ENCODE measurements around the gene AGER.

- TF ChIP-seq CTCF (IDR thresholded peaks at IDR 0.05; ENCODE audit: insufficient read depth, low read depth, low read length) (no peak), EZH2 (IDR thresholded peaks at IDR 0.05; ENCODE audit: insufficient read depth, low read length) (no peak)
Measured at GRCh38 chr6:32224696-32225095, 40.6 kb upstream of the AGER start.

Data from astrocyte (in vitro differentiated cells and primary cell).